NCI-H146 treated with DMSO at 0.1 percent for 48 hours (cell line): Measurements from ENCODE around the gene CTSH.

Experiments used
- DNase-seq: peaks from one replicate; lab custom pipeline; 2025; ENCODE audit not compliant: unreplicated experiment; lab: John Stamatoyannopoulos, UW

The CTSH gene, protein sequence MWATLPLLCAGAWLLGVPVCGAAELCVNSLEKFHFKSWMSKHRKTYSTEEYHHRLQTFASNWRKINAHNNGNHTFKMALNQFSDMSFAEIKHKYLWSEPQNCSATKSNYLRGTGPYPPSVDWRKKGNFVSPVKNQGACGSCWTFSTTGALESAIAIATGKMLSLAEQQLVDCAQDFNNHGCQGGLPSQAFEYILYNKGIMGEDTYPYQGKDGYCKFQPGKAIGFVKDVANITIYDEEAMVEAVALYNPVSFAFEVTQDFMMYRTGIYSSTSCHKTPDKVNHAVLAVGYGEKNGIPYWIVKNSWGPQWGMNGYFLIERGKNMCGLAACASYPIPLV

DNA sequence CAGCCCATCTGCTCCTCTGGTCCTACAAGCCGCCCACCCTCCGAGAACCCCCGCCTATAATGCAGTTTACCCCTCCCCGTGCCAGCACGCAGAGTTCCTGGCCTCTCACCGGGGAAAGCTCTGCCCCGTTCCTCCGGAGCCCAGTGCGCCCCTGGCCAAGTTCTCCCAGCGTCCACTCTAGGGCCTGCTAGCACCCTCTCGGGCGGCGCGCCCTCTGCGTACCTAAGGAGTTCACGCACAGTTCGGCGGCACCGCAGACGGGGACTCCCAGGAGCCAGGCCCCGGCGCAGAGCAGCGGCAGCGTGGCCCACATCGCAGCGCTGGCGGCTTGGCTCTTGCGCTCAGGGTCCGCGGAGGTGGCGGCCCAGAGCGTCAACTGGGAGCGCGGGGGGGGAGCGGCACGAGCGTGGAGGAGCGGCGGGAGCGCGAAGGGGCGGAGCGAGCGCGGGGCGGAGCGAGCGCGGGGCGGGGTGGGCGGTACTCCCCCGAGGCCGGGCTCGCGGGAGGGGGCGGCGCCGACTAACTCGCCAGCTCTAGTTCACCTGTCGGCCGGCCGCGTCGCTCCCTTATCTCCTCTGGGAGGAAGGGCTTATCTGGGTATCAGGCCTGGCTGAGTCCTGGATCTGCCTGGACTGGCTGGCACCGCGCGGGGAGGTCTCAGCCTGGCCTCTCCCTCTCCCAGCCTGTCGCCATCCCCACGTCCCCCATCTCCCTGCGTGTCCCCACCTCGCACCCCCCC lies at the start of gene CTSH:
Gene CTSH, minus strand, starts transcription at position 378 of the 739 bp plus-strand sequence. Its CDS starts 65 bp downstream, at position 313.
- peak; percentile 48 for DNase-seq

DNA sequence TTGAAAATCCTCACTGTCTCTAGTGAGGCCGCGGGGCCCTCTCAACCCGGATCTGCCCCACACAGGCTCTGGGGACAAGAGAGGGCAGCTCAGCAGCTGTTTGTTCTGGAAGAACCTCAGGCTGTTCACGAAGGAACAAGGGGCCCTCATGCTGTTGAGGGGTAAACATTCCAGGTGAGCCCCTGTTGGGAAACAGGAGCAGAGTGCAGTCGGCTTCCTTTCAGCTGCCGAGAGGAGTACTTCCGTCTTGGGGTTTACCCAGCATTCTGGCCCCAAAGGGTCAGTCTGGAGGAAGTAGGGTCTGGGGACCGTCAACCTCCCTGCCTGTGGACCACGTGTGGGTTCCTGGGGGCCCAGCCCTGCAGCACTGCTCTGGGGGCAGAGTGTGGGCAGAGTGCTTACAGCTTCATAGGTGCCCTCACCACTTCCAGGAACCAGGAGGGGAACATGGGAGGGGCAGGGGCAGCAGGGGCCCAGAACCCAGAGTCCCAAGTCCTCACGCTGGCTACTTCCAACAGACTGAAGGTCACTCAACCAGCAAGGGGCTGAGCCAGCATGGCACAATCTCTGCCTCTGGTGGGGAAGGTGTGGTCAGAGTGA lies 49.2 kb upstream of the CTSH start:
- no peak for DNase-seq

DNA sequence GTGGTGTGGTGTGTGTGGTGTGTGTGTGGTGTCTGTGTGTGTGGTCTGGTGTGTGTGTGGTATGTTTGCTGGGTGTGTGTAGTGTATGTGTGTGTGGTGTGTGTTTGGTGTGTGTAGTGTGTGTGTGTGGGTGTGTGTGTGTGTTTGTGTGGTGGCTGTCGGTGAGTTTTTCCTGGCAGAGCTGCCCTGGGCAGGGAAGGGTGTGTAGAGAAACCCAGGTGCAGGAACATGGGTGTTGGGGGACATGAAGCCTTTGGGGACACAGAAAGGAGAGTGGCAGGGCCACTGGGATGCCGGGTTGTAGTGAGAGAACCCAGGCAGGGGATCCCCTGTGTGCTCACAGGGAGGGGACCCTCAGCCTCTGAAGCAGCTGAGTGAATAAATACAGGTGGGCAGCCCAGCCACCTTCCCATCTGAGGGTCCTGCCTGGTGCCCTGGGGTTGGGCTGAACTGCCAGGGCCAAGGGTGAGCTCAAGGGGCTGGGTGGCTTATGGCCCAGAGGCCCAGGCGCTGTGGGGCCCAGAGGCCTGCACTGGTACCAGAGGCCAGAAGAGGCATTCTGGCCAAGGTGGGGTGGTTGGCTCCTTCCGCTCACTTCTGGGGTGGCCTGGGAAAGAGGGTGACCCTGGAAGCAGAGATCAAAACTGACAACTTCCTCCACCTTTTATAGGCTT lies 48.5 kb upstream of the CTSH start:
- DNase-seq, result no peak

DNA sequence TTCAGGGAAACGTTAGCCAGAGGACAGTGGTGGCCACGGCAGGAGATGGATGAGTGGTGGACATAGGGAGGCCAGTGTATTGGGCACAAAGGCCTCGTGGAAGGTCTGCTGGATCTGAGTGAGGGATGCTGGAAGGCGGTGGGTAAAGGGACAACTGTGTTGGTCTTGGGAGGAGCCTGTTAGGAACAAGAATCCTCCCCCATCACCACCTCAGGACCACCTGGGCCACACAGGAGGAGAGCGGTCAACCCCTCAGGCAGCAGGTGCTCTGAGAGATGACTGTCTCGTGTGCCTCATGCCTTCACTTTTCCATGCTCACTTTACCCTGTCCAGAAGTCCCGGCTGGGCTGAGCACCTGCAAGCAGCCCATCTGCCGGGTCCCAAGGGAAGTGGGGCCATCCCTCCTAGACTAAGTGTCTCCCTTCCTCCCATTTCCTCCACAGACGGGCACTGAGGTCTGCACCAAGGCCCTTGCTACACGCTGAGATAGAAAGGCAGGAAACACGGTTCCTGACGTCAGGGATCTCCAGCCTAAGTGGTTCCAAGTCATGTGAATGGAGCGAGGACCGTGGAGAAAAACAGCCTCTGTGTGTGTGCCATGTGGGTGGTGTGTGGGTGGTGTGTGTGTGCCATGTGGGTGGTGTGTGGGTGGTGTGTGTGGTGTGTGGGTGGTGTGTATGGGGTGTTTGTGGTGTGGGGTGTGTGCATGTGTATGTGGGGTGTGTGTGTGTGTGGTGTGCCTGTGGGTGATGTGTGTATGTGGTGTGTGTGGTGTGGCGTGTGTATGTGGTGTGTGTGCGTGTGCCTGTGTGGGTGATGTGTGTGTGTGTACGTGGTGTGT lies 47.8 kb upstream of the CTSH start:
- DNase-seq, result no peak

DNA sequence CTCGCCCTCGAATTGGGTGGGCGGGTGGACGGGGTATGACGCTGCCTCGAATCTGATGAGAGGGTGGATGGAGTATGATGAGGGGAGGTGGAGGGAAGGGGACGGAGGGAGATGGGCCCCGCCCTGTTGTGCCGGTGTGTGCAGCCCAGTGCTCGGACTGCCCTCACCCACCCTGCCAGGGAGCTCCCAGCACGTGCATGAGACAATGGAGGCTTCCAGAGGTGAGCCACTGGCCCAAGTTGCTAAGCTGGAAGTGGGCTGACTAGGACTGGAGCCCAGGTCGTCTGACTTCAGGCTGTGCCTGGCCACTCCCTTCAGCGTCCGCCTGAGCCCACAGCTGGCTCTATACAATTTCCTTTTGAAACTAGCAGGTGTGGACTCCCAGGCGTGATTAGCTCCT lies 47.0 kb upstream of the CTSH start:
- no peak for DNase-seq

DNA sequence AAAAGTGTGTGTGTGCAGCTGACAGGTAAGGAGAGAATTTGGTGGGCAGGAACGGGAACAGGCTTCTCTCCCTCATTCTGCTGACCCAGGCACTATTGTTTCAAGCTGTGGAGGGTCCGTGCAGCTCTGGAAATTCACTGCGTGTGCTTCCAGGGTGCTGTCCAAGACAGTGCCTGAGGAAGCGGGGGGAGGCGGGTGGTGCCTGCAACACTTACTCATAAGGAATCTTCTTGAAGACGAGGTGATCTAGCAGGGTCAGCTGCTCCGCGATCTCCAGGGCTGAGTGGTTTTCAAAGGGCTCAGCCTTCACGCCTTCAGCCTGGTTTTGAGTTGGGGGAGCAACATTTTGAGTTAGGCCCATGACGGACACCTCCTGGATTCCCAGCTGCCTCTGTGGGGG lies 46.6 kb upstream of the CTSH start:
- no peak for DNase-seq

DNA sequence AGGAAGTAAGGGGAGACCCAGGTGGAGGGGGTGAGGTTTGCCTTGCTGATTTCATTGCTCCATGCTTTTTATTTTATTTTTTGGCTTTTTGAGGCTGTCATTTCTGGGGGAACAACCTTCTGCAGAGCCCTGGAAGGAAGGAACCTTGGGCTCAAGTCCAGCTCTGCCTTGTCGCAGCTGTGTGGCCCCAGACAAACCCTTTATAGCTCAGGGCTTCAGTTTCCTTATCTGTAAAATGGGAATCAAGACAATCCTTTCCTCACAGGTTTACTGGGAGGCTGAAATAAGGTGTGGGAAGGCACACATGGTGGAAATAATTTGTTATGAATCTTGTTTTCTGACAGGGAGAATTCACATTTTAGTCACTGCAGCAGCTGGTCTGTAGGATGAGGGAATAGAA lies 45.4 kb upstream of the CTSH start:
- DNase-seq, result no peak

DNA sequence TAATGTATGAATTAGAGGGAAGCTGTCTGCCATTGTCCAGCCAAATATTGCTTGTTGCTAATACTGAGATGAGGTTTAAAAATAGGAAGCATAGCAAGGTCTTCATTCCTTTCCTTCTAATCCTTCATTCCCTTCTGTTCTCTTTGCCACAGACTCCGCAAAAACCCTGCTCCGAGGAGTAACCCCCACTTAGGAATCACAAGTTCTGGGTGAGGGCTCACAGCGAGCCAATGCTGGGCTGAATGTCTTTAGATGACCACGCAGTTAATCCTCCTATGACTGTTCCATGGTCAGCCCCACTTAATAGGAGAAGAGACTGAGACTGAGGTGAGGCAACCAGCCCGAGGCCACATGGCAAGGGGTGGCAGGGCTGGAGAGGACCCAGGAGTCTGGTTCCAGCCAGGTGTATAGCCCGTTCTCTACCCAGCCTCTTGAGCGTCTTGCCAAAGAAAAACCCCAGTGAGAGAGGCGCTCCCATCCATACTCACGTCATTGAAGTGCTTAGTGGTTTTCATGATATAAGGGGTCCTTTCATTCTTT lies 44.9 kb upstream of the CTSH start:
- DNase-seq, result no peak

DNA sequence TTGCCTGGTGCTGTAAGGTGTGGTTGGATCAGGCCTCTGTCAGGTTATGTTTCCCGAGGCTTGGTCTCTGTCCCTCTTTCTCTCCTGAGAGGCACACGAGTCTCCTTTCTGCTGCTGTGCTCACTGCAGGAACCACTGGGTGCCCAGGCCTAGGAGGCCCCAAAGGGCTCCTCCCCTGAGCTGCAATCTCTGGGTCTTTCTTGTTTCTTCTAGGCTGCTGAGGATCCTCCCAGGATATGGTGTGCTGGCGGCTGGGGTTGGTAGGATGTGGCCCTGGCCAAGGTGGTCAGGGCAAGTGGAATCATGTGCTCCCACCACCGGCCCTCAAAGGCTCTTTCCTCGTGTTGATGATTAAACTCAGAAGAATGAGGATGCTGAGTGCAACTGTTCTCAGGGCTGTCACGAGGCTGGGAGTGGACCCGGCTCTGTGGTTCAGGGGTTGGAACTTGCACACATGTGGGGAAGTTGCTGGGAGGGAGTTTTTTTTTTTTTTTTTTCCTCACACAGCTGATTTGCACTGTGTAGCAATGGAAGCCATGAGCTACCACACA lies 43.6 kb upstream of the CTSH start:
- DNase-seq, result no peak

DNA sequence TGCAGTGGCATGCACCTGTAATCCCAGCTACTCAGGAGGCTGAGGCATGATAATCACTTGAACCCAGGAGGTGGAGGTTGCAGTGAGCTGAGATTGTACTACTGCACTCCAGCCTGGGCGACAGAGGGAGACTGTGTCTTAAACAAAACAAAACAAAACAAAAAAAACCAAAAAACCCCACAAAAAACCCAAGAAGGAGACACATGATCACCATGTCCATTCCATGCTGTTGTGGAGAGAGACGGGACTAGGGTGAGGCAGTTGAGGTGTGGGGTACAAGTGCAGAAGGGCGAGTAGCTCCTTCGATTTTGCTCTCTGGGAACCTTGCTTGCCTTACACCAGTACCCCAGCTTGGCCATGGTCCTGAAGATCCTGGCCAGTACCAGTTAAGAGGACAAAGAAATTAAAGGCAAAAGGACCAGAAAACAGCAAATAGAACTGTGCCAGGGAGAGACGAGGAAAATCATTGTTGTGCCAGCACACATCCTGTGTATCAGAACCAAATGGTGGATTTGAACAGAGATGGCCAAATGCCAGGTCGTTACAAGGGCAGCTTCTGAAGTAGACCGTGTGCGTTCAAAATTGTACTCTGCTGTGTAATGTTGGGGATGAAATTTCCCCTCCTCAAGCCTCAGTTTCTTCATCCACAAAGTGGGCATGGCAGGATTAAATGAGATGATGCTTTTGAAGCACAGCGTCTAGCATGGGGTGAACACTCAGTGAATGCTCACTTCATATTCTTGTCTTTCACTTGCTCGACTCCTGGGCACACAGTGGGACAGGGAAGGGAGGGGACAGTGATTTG lies 42.9 kb upstream of the CTSH start:
- no peak for DNase-seq

DNA sequence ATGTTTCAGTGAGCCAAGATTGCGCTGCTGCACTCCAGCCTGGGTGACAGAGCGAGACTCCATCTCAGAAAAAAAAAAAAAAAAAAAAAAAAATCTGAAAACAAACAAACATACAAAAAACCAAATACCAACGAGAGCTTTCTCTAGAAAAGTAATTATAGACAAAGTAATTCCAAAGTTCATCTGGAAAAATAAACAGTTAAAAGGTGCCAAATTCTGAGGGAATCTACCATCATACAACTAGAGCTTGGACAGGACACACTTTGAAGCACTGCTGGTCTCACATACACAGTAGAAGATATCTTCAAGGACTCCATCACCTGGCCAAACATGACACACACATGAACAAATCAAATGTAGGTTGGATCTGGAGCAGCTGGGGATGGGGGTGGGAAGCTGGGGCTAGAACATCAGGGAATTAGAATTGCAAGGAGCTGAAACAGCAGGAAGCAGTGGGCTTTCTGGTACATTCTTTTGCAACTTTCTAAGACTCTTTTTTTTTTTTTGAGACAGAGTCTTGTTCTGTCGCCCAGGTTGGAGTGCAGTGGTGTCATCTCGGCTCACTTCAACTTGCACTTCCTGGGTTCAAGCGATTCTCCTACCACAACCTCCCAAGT lies 41.1 kb upstream of the CTSH start:
- DNase-seq, result no peak

DNA sequence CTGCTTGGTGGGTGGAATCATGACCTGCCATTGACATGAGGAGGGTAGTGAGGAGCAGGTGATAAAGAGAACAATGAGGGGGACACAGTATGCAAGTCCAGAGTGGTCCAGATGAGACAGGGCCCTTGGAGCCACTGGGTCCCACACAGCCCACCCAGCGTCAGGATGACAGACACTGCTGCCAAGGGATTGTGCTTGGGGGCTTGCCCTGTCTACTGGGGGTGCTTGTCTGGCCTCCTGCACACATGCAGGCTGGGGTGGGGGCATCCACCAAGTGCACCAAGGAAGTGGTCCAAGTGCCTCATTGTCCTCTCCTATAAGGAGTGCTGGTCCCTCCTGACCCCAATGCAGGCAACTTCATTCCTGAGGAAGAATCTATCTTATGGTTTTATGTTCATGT lies 39.2 kb upstream of the CTSH start:
- DNase-seq, result no peak

DNA sequence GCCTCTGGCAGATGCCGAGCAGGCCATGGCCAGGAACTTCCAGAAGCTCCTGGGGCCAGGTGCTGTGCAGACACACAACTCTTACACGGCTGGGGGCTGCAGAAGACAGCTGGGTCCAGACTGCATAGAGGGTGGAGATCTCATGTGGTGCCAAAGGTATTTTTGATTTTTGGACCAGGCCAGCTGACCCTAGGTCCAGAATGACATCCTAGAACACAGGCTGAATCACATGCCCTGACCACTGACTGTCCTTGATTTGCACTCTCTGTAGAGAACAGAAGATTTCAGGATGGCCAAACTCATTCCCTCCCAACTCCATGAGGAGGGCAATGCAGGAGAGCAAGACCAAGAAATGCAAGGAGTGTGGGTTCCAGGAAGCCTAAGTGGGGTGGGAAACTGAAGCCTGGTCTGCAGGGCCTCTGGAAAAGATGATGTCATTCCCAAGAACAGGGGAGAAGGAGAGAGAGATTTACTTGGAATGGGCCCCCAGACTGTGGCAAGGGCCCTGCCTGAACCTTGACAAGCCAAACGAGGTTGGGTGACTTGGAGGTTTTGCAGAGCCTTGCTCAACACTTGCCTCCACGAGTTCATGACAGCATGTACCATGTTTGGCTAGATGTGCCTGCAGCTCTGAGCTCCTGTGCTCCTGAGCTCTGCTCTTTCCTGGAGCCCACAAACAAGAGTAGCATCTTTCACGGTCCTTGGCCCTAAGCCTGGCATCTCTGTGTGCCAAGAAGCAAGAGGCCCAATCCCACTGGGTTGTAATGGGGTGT lies 38.5 kb upstream of the CTSH start:
- no peak for DNase-seq

DNA sequence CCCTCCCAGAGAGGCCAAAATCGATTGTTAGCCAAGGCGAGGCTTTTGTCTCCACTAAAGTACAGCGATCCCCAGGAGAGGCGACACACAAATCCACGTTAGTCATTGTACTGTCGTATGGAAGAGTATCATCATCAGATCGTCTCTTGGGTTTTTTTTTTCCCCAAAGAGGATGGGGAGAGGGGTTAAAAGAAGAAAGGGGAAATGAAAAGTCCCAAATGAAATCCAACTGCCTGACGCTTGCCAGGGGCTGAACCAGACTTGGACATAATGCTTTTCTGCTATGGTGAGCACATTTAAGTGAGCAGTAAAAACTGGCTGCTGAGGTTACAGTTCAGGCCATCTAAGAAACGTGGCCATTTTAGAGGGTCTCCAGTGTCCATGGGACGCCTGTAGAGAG lies 37.9 kb upstream of the CTSH start:
- no peak for DNase-seq

DNA sequence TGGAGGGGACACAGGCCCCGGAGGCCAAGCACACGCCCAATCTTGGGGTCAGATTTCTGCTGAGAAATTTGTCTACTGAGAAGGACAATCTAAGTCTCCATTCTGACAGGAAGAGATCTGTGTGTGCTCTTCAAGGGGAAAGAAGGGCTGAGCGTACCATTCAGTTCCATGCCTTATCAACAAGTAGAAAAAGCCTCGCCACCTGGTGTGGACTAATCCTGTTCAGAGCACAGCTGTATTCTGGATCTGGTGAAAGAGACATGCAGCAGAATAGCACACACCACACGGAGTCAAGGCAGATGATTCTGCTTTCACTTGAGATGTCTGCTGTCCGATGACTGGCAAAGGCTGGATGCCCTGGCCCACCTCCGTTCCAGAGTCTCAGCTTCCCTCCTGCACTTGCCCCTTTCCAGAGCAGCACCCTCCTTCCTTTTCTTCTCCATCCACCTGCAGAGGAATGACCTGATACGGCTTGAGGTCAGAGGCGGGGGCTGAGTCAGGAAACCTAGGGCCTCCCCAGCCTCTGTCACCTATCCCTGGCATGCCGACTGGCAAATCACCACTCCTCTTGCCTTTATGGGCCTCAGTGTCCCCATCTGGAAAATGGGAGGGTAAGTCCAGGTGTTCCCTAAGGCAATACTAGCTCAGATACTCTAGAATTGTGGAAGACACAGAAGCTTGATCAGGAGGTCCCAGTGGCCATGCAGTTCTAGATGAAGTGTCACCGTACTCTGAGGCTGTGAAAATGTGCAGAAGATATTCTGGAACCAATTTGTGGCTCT lies 36.9 kb upstream of the CTSH start:
- no peak for DNase-seq

DNA sequence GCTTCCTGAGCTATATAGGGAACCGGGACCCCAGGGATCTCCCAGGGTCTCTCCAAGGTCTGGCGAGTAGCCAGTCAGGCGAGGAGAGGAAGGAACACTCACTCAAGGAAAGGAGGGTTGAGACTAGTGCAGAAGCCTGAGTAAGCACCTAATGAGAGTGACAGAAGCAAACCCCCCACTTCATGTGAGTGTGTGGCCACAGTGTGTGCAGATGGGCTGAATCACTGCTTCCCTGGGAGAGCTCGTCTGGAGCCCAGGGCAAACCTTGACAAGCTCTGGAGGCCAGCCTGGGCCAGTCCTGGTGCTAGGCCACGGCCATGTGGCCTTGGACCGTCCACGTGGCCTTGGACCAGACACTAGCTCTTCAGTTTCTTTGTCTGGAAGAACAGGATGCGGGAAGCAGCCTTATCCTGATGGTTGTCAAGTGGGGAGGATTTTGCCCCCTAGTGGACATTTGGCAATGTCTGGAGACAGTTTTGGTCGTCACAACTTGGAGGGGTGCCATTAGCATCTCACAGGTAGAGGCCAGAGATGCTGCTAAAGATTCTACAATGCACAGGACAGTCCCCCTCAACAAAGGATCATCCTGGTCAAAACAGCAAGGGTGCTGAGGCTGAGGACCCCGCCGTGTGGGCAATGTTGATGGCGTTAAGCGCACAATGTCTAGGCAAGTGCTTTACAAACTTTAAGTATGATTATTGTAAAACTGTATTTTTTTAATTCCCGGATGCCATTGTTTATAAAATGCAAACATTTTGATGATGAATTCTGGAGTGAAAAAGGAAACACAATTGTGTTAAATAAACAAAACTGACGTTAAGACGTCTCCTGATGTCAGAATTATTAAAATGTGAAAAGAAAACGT lies 34.8 kb upstream of the CTSH start:
- DNase-seq, result peak; percentile 53
